Measurements from ENCODE around the gene ZNF789.
A peak's percentile ranks its signal among the peaks of the same experiment; 100 is the strongest.

The ZNF789 gene

DNA sequence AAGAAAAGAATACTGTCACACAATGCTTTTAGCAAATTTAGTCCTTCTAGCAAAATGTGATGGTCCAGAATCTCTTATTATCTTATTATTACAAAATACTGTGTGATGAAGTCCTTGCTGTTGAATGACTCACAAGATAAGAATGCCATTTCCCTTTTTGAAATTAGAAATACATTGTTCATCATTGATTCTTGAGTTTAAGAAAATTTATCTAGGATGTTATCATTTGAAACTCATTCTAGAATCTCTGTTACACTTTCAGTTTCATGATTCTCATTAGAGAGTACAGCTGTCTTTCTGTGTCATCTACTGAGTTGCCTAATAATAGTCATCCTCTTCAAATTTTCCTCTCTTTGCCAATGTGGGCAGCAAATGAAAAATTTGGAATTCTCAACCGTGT, 41.4 kb downstream of the ZNF789 start:
- no peak for DNase-seq

- DNase-seq: no peak
Observed at GRCh38 chr7:99521399-99521798, 48.7 kb downstream of the ZNF789 start.

DNA sequence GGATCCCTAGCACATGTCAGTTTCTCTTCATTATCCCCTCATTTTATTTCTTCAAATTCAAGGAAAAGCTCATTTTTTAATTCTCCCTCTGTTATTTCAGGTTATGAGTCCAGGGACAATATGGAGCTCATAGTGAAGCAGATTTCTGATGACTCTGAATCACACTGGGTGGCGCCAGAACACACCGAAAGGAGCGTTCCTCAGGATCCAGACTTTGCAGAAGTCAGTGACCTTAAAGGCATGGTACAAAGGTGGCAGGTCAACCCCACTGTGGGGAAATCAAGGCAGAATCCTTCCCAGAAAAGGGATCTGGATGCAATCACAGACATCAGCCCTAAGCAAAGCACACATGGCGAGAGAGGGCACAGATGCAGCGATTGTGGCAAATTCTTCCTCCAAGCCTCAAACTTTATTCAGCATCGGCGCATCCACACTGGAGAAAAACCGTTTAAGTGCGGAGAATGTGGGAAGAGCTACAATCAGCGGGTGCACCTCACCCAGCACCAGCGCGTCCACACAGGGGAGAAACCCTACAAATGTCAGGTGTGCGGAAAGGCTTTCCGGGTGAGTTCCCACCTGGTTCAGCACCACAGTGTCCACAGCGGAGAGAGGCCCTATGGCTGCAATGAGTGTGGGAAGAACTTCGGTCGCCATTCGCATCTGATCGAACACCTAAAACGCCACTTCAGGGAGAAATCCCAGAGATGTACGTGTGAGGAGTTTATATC, 53.2 kb downstream of the ZNF789 start:
- DNase-seq: peak; percentile 21

GRCh38 chr7:99531354-99531765, 58.7 kb downstream of the ZNF789 start:
- DNase-seq: no peak

GRCh38 chr7:99535667-99536066, 63.0 kb downstream of the ZNF789 start:
- DNase-seq: no peak
